Measurements from ENCODE around the gene COL27A1.

DNA sequence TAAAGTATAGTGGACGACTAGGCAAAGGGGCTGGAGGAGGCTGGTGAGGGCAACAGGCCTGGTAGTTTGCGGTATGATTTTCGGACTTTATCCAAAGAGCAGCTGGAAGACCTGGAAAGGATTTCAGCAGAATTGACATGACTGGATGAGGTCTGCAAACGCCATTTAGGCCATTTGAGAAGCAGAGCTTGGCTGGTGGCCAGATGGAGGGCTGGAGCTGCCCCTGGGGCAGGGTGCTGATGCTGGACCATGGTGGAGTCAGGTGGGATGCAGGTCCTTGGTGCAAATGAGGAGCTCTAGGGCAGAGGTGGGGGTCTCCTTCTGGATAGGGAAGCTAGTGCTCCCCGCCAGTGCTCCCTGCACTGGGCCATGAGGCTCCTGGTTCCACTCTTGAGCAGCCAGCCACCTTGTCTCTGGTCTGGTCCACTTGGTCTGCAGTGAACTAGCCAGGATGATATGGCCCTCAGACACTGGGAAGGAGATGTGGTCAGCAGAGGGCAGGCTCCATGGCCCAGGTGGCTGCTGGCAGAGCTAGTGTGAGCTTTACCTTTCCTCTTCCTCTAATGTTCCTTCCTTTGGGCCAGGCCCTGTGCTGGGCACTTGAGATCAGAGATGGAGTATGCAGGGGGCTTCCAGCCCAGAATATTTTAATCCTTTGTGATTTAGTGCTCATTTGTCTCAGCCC, 31.4 kb downstream of the COL27A1 start:
- TF ChIP-seq CTCF (conservative IDR thresholded peaks at IDR 0.05) (no peak), ZFX (IDR thresholded peaks at IDR 0.05) (no peak)

All from C4-2B (cell line).